ENCODE results near the gene ZNF717.

DNA sequence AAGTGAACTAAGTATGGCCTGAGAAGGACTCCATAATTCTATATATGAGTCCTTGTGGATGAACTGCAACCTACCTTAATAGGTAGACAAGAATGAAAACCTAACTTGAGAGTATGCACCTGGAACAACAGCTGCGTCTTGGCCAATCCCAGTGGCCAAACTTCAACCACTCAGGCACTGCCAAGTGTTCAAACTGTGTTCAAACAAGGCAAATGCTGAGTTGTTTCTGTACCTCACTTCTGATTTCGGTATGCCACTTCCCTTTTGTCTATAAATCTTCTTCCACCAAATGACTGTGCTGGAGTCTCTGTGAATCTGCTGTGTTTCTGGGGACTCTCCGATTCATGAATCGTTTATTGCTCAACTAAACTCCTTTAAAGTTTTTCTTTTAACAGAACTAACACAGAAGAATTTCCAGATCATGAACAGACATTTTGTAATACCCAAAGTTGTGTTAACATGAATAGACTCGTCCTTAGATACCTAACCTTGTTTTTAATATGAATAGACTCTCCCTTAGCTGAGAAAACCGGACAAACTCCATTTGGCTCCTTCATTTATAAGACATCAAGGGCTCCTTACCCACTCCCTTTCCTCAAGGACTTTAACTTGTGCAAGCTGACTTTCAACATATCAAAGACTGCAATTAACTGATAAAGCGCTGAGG lies 4.1 kb downstream of the ZNF717 start:
- TF ChIP-seq ZNF274 (IDR thresholded peaks at IDR 0.05; ENCODE audit: low read depth, low read length) = no peak
- TF ChIP-seq YY1 (IDR thresholded peaks at IDR 0.05; ENCODE audit: insufficient read depth, insufficient read length) = no peak

Measured in NT2/D1 (cell line).